H1 (cell line): ENCODE measurements around the gene GRAP. TPM values are rescaled to one million over a fixed set of nuclear protein-coding genes. Genes with fewer than 3 reads are reported as not detected.
"Not testable (repeated sequence)": the region's sequence is repeated elsewhere in the genome, so short reads cannot be mapped to it uniquely, and the experiment has no call there.

Experiments used
- CTCF ChIA-PET: fragments of 300-600 bp; sonication (Branson Sonifier 250); formaldehyde crosslinking; loops from one replicate; lab custom pipeline; 2021; ENCODE audit not compliant: partially characterized antibody; lab: Charles Lee
- POLR2A ChIA-PET: fragments of 300-600 bp; sonication (Branson Sonifier 250); formaldehyde crosslinking; loops from one replicate; lab custom pipeline; 2021; ENCODE audit warnings: inconsistent platforms; ENCODE audit not compliant: partially characterized antibody; lab: Charles Lee
- DNase-seq, 2 experiments: peaks; one replicate each; pipeline versions ENCODE4 v3.0.0 to v3.0.0-alpha.2; 2010 to 2022; ENCODE audit warnings: low spot score in 2 of 2, low read depth in 1 of 2, mixed read lengths in 1 of 2
- FAIRE-seq: peaks from 2 replicates; lab custom pipeline; 2011; peaks lifted over from hg19 to GRCh38; lab: Jason Lieb, UNC
- H2AFZ ChIP-seq: 2 replicates; pipeline ENCODE4 v1.8.1; 2012; ENCODE audit warnings: low read length, inconsistent platforms
- H2AK5ac ChIP-seq: 2 replicates; pipeline ENCODE4 v1.6.1; 2013; ENCODE audit warnings: low read depth, low read length
- H2BK120ac ChIP-seq: replicated peaks from 2 replicates; pipeline ENCODE3; 2013; ENCODE audit warnings: low read depth, low read length, inconsistent platforms
- H2BK12ac ChIP-seq: 2 replicates; pipeline ENCODE4 v1.6.1; 2013; ENCODE audit warnings: low read depth, low read length
- H2BK15ac ChIP-seq: 2 replicates; pipeline ENCODE4 v1.6.1; 2013; ENCODE audit warnings: low read length
- H2BK20ac ChIP-seq: 2 replicates; pipeline ENCODE4 v1.6.1; 2013; ENCODE audit warnings: low read length
- H2BK5ac ChIP-seq: 2 replicates; pipeline ENCODE4 v1.6.1; 2013; ENCODE audit warnings: low read depth, low read length
- H3K14ac ChIP-seq: 2 replicates; pipeline ENCODE4 v1.6.1; 2013; ENCODE audit warnings: inconsistent platforms; ENCODE audit not compliant: insufficient read length
- H3K18ac ChIP-seq: 2 replicates; pipeline ENCODE4 v1.6.1; 2013; ENCODE audit warnings: low read length; ENCODE audit errors: extremely low read depth
- H3K23ac ChIP-seq: 2 replicates; pipeline ENCODE4 v1.6.1; 2013; ENCODE audit warnings: inconsistent platforms; ENCODE audit not compliant: insufficient read length
- H3K23me2 ChIP-seq: 2 replicates; pipeline ENCODE4 v1.6.1; 2013; ENCODE audit warnings: low read depth, low read length
- H3K27ac ChIP-seq: 2 replicates; pipeline ENCODE4 v1.6.1; 2011; ENCODE audit warnings: low read depth, low read length, inconsistent platforms
- H3K27me3 ChIP-seq, 4 experiments: replicated peaks in 1 of 4; 1 replicate in 1 of 4; 2 replicates in 3 of 4; pipeline versions ENCODE4 v1.6.1 to v1.8.1; 2011 to 2013; ENCODE audit warnings: low read length in 3 of 4, mild to moderate bottlenecking in 3 of 4, inconsistent platforms in 2 of 4, mixed read lengths in 2 of 4, moderate library complexity in 1 of 4; ENCODE audit not compliant: control insufficient read depth in 3 of 4, insufficient read depth in 3 of 4; ENCODE audit errors: extremely low read depth in 1 of 4
- H3K36me3 ChIP-seq, 4 experiments: 2 replicates each; pipeline versions ENCODE4 v1.6.1 to v1.8.1; 2011 to 2013; ENCODE audit warnings: mild to moderate bottlenecking in 4 of 4, low read length in 3 of 4, moderate library complexity in 2 of 4, control low read depth in 1 of 4, inconsistent platforms in 1 of 4; ENCODE audit not compliant: insufficient read depth in 4 of 4, control insufficient read depth in 2 of 4
- H3K4ac ChIP-seq: replicated peaks from 2 replicates; pipeline ENCODE3; 2013; ENCODE audit warnings: low read length, low read depth, mixed read lengths, inconsistent platforms; ENCODE audit not compliant: insufficient read length
- H3K4me1 ChIP-seq, 4 experiments: replicated peaks in 1 of 4; 1 replicate in 1 of 4; 2 replicates in 3 of 4; pipeline versions ENCODE4 v1.6.1 to v1.8.1; 2011 to 2013; ENCODE audit warnings: low read length in 3 of 4, inconsistent platforms in 2 of 4, mixed read lengths in 1 of 4; ENCODE audit not compliant: insufficient read depth in 4 of 4, control insufficient read depth in 3 of 4
- H3K4me2 ChIP-seq, 2 experiments: 2 replicates each; pipeline versions ENCODE4 v1.6.1 to v1.8.1; 2011 to 2013; ENCODE audit warnings: low read depth in 2 of 2, low read length in 2 of 2, control low read depth in 1 of 2, inconsistent platforms in 1 of 2, mild to moderate bottlenecking in 1 of 2; ENCODE audit not compliant: insufficient read depth in 1 of 2
- H3K4me3 ChIP-seq, 4 experiments: fragments of 200-600, 300-600 bp in 1 of 4; sonication (generic), shearing (Covaris generic), sonication (Bioruptor Twin) in 1 of 4; 2 replicates each; pipeline versions ENCODE4 v1.5.1 to v1.8.1; 2011 to 2016; ENCODE audit warnings: low read length in 4 of 4, low read depth in 3 of 4, control low read depth in 2 of 4, inconsistent platforms in 2 of 4, mild to moderate bottlenecking in 2 of 4, mixed read lengths in 1 of 4, moderate library complexity in 1 of 4; ENCODE audit not compliant: insufficient read depth in 2 of 4; ENCODE audit errors: extremely low read depth in 1 of 4
- H3K56ac ChIP-seq: replicated peaks from 2 replicates; pipeline ENCODE3; 2013; ENCODE audit warnings: low read depth, mild to moderate bottlenecking, mixed read lengths, low read length, inconsistent platforms; ENCODE audit not compliant: insufficient read length
- H3K79me1 ChIP-seq: 2 replicates; pipeline ENCODE4 v1.6.1; 2013; ENCODE audit warnings: low read depth, low read length, control low read depth
- H3K79me2 ChIP-seq, 2 experiments: 2 replicates each; pipeline versions ENCODE4 v1.6.1 to v1.8.1; 2012 to 2013; ENCODE audit warnings: low read length in 2 of 2, mild to moderate bottlenecking in 2 of 2, inconsistent platforms in 1 of 2; ENCODE audit not compliant: insufficient read depth in 2 of 2, control insufficient read depth in 1 of 2
- H3K9ac ChIP-seq, 4 experiments: replicated peaks in 1 of 4; 1 replicate in 1 of 4; 2 replicates in 3 of 4; pipeline versions ENCODE4 v1.6.1 to v1.8.1; 2011 to 2013; ENCODE audit warnings: low read depth in 3 of 4, low read length in 3 of 4, control low read depth in 2 of 4, mild to moderate bottlenecking in 2 of 4, moderate library complexity in 2 of 4, inconsistent platforms in 1 of 4; ENCODE audit errors: extremely low read depth in 1 of 4
- H3K9me3 ChIP-seq, 2 experiments: 2 replicates each; pipeline versions ENCODE4 v1.6.1 to v1.8.1; 2012 to 2013; ENCODE audit warnings: mild to moderate bottlenecking in 2 of 2, moderate library complexity in 2 of 2, control low read depth in 1 of 2, inconsistent platforms in 1 of 2, low read depth in 1 of 2, low read length in 1 of 2, mixed read lengths in 1 of 2; ENCODE audit not compliant: insufficient read depth in 2 of 2
- H4K20me1 ChIP-seq, 2 experiments: replicated peaks in 1 of 2; 2 replicates each; pipeline versions ENCODE3 to v1.8.1; 2011 to 2013; ENCODE audit warnings: inconsistent platforms in 2 of 2, low read length in 2 of 2, mild to moderate bottlenecking in 1 of 2; ENCODE audit not compliant: insufficient read depth in 2 of 2, control insufficient read depth in 1 of 2
- H4K5ac ChIP-seq: 2 replicates; pipeline ENCODE4 v1.6.1; 2013; ENCODE audit warnings: low read length, low read depth, mixed read lengths, inconsistent platforms; ENCODE audit not compliant: insufficient read length
- H4K8ac ChIP-seq: 2 replicates; pipeline ENCODE4 v1.8.0; 2013; ENCODE audit warnings: mild to moderate bottlenecking, moderate library complexity, low read length, inconsistent platforms; ENCODE audit not compliant: insufficient read depth; ENCODE audit errors: extremely low read depth
- H4K91ac ChIP-seq: replicated peaks from 2 replicates; pipeline ENCODE3; 2013; ENCODE audit warnings: low read length, mixed read lengths, inconsistent platforms; ENCODE audit not compliant: insufficient read length
- WGBS, 2 experiments: shearing (Covaris generic) in 1 of 2; methylation state at CpG; one replicate each; pipeline versions ENCODE4 v1.1.6 to v1.1.7; 2013 to 2015; ENCODE audit warnings: low lambda C conversion rate in 2 of 2, mixed read lengths in 2 of 2, inconsistent platforms in 1 of 2, low coverage in 1 of 2, missing lambda C conversion rate in 1 of 2; ENCODE audit not compliant: insufficient replicate concordance in 2 of 2, insufficient coverage in 1 of 2, insufficient read length in 1 of 2; ENCODE audit errors: extremely low coverage in 1 of 2, missing lambda C conversion rate in 1 of 2; 5-methylcytosine and 5-hydroxymethylcytosine counted together
- polyA plus RNA-seq, 7 experiments: library from polyadenylated mRNA; depleted of rRNA in 3 of 7; stranded (reverse) in 5 of 7; unstranded in 2 of 7; fragments of >200 nt in 5 of 7; fragments of 200-250 nt in 2 of 7; gene quantifications; 1 replicate in 5 of 7; 2 replicates in 1 of 7; 4 replicates in 1 of 7; pipeline versions ENCODE4 v1.2.1 to v1.2.3, GENCODE V29; 2011 to 2013; ENCODE audit warnings: missing spikeins in 2 of 7, mixed read lengths in 2 of 7
- total RNA-seq: library from RNA; stranded (reverse); fragmentation: NEBNext Ultra II Directional; extraction: Animal tissue kit (Norgen Biotek cat#: 25700); gene quantifications from 2 replicates; pipeline ENCODE4 v1.2.1, GENCODE V29; 2021

The GRAP gene
- total and polyA plus RNA-seq, 2 of the 8 experiments (the other 6 are each of a cell fraction or from before 2014, with no cell fraction given), result 0.18 to 0.24 TPM

DNA sequence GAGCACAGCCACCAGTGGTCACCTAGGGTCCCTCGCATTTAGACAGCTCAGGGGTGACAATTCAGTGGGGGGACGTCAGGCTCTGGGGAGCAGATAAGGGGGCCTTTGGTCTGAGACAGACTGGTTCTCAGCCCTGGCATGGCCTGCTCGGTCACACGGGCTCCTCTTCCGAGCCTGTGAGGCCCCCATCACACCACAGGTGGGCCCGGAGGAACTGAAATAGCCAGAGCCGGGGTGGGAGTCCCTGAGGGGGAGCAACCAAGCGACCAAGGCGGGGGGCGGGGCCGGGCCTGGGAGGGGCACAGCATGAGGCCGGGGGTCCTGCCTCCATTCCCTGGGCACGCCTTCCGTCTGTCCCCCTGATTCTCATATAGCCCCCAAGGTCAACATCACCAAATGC lies 4.4 kb downstream of the GRAP start:
- H2BK15ac ChIP-seq, H3K4me1 ChIP-seq, H3K27me3 ChIP-seq, H2BK120ac ChIP-seq, H3K23ac ChIP-seq, CTCF ChIA-PET, H3K23me2 ChIP-seq, H2BK12ac ChIP-seq, H4K20me1 ChIP-seq, H4K5ac ChIP-seq, H2AK5ac ChIP-seq, POLR2A ChIA-PET, H3K9ac ChIP-seq, H2BK5ac ChIP-seq, H4K91ac ChIP-seq, H2BK20ac ChIP-seq, H3K36me3 ChIP-seq, H4K8ac ChIP-seq, H3K27ac ChIP-seq, H3K18ac ChIP-seq, DNase-seq, H3K56ac ChIP-seq, FAIRE-seq, H2AFZ ChIP-seq, H3K4me3 ChIP-seq, H3K4ac ChIP-seq, H3K14ac ChIP-seq, H3K9me3 ChIP-seq, H3K4me2 ChIP-seq, H3K79me2 ChIP-seq, H3K79me1 ChIP-seq: not testable (repeated sequence)
- no CpG with 5 or more reads among the region's 14 CpGs for WGBS, 2 experiments

DNA sequence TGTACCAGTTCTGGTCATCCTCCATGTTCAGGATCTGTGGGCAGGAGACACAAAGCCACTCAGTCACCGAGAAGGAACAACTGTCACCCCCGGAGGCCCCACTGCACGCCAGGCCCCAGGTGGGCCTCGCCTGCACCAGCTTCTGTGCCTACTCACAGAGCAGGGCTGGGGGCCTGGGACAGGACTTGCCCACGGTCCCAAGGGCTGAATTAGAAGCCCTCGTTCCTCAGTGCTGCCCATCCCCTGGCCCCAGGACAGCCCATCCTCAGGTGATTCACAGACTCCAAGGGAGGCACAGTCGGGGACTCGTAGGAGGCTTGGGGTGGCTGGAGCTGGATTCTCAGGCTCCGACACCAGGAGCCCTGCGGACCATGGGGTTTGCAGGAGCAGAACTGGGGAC lies 4.9 kb downstream of the GRAP start:
- H3K23me2 ChIP-seq, H2BK15ac ChIP-seq, H3K79me2 ChIP-seq, H3K79me1 ChIP-seq, H3K4me1 ChIP-seq, CTCF ChIA-PET, H4K8ac ChIP-seq, FAIRE-seq, H3K56ac ChIP-seq, H4K20me1 ChIP-seq, H2BK120ac ChIP-seq, H3K14ac ChIP-seq, H3K36me3 ChIP-seq, DNase-seq, H2AFZ ChIP-seq, H3K23ac ChIP-seq, H3K4me2 ChIP-seq, H3K4me3 ChIP-seq, H3K4ac ChIP-seq, H2BK5ac ChIP-seq, H3K18ac ChIP-seq, POLR2A ChIA-PET, H2BK20ac ChIP-seq, H3K9ac ChIP-seq, H2AK5ac ChIP-seq, H3K27me3 ChIP-seq, H3K27ac ChIP-seq, H4K5ac ChIP-seq, H2BK12ac ChIP-seq, H4K91ac ChIP-seq, H3K9me3 ChIP-seq: not testable (repeated sequence)
- 89% methylated on average over 3 of the region's 10 CpGs; no CpG with 5 or more reads in 1 of the 2 experiments for WGBS, 2 experiments
